ENCODE measurements around the gene ALAS2. TPM values are rescaled to one million over a fixed set of nuclear protein-coding genes. Genes with fewer than 3 reads are reported as not detected.
"Not testable (repeated sequence)": the region's sequence is repeated elsewhere in the genome, so short reads cannot be mapped to it uniquely, and the experiment has no call there.

ALAS2 gene
- total RNA-seq, 2 experiments from 2014 or later: not detected

DNA sequence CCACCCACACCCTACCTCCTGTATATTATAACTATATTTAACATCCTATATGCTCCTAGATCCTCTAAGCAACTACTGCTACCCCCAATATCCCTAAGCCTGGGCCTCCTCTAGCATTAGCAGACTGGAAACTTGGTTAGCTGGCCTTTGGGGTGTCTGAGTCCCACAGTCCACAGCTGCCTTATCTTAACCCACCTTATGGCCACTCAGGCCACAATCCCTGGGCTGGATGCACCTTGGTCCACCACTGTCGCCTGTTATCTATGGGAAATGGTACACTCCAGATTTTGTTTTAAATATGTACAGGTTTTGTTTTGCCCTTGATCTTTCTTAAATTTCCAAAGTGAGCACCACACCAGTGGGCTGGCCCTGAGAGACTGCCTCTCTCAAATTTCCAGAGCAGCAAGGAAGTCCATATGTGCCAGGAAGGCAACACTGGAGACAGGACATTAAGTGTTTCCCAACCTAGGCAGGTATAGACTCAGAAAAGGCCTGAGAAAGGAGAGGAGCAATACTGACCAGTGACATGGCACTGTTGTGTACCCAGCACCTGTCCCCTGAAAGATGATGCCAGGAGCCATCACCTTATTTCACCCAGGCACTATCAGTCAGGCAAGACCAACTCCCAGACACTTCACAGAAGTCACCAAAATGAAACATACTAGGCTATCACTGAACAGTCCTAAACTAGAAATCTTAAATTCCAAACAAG, 37.7 kb downstream of the ALAS2 start:
- H3K4me1 Mint-ChIP-seq: peaks cover 3% of the 10 kb centered on the region
- POLR2A ChIA-PET: no interaction called here
- no peak for DNase-seq

DNA sequence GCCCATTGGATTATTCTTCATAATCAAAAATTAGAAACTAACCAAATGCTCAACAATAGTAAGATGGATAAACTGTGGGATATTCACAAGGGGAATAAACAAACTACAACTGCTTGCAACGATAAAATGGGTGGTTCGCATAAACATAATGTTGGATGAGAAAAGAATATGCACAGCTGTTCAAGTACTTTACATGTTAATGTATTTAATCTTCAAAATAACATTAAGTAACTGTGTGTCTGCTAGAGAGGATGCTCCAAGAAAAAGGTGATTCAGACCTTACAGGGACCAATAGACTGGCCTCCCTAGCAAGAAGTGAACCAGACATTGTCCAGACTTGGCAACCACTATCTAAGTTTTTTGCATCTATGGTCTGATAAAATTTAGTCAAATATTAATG, 39.1 kb downstream of the ALAS2 start:
- POLR2A ChIA-PET: no interaction called here
- no peak overlapping the region for H3K4me3 Mint-ChIP-seq
- ATAC-seq (ENCODE audit: low read depth) (no peak), DNase-seq (no peak)
- no peaks in the 10 kb centered on the region for H3K9me3 Mint-ChIP-seq
- peaks cover 3% of the 10 kb centered on the region for H3K4me1 Mint-ChIP-seq
- no peaks in the 10 kb centered on the region for H3K36me3 Mint-ChIP-seq
- H3K27me3 Mint-ChIP-seq: no peaks in the 10 kb centered on the region
- no peak overlapping the region for H3K27ac Mint-ChIP-seq

More for the DNA sequence above, 37.7 kb downstream of the ALAS2 start:
- Mint-ChIP-seq H3K36me3 (no peaks in the 10 kb centered on the region), H3K27me3 (no peaks in the 10 kb centered on the region), H3K4me3 (no peak overlapping the region), H3K9me3 (no peaks in the 10 kb centered on the region), H3K27ac (no peak overlapping the region)
- no peak for ATAC-seq (ENCODE audit: low read depth)

DNA sequence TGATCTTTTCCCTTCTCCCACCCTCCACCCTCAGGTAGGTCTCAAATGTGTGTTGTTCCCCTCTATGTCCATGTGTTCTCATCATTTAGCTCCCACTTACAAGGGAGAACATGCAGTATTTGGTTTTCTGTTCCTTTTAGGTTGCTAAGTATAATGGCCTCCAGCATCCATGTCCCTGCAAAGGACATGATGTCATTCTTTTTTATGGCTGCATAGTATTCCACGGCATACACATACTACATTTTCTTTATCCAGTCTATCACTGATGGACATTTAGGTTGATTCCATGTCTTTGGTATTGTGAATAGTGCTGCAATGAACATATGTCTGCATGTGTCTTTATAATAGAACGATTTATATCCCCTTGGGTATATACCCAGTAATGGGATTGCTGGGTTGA, 47.5 kb downstream of the ALAS2 start:
- H3K4me3 Mint-ChIP-seq; H3K36me3 Mint-ChIP-seq; DNase-seq; H3K27ac Mint-ChIP-seq; H3K27me3 Mint-ChIP-seq; H3K4me1 Mint-ChIP-seq; H3K9me3 Mint-ChIP-seq; ATAC-seq (ENCODE audit: low read depth); POLR2A ChIA-PET: not testable (repeated sequence)

- DNase-seq (no peak), ATAC-seq (ENCODE audit: low read depth) (no peak)
- Mint-ChIP-seq H3K27ac (no peak overlapping the region), H3K4me3 (no peak overlapping the region), H3K9me3 (no peaks in the 10 kb centered on the region), H3K4me1 (no peaks in the 10 kb centered on the region), H3K36me3 (no peaks in the 10 kb centered on the region), H3K27me3 (no peaks in the 10 kb centered on the region)
- POLR2A ChIA-PET: no interaction called here
These were observed 50.4 kb downstream of the ALAS2 start for GRCh38 chrX:54980334-54980733.

GRCh38 chrX:54979432-54979831, 51.3 kb downstream of the ALAS2 start:
- Mint-ChIP-seq H3K36me3 (no peaks in the 10 kb centered on the region), H3K27ac (no peak overlapping the region), H3K9me3 (no peaks in the 10 kb centered on the region), H3K4me3 (no peak overlapping the region), H3K4me1 (no peaks in the 10 kb centered on the region), H3K27me3 (no peaks in the 10 kb centered on the region)
- no peak for ATAC-seq (ENCODE audit: low read depth)
- DNase-seq: no peak
- POLR2A ChIA-PET: no interaction called here

GRCh38 chrX:54978448-54978847, 52.3 kb downstream of the ALAS2 start:
- ATAC-seq (ENCODE audit: low read depth): no peak
- H3K9me3 Mint-ChIP-seq: no peaks in the 10 kb centered on the region
- H3K27ac Mint-ChIP-seq: no peak overlapping the region
- POLR2A ChIA-PET: no interaction called here
- H3K27me3 Mint-ChIP-seq: no peaks in the 10 kb centered on the region
- no peak for DNase-seq
- H3K36me3 Mint-ChIP-seq: no peaks in the 10 kb centered on the region
- H3K4me3 Mint-ChIP-seq: no peak overlapping the region
- H3K4me1 Mint-ChIP-seq: no peaks in the 10 kb centered on the region

DNA sequence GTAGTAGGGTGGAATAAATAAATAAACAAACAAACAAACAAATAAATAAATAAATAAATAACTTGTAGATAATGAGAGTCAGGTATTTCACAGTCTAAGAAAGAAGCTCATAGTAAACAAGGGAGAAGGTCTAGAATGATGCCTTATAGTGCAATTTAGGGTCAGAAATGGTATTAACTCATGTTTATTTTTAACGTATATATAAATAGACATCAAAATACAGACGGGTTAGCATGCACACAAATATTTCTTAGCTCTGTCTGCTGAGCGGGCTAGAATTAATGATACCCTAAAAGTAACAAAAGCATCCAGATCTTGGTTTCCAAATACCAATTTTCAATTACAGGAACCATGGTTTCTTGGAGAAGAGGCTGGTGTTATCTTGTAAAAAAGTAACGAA, 53.4 kb downstream of the ALAS2 start:
- no peaks in the 10 kb centered on the region for H3K9me3 Mint-ChIP-seq
- no peaks in the 10 kb centered on the region for H3K27me3 Mint-ChIP-seq
- H3K4me1 Mint-ChIP-seq: no peaks in the 10 kb centered on the region
- H3K36me3 Mint-ChIP-seq: no peaks in the 10 kb centered on the region
- no peak overlapping the region for H3K27ac Mint-ChIP-seq
- POLR2A ChIA-PET: no interaction called here
- H3K4me3 Mint-ChIP-seq: no peak overlapping the region
- no peak for ATAC-seq (ENCODE audit: low read depth)
- no peak for DNase-seq

- H3K27me3 Mint-ChIP-seq: no peaks in the 10 kb centered on the region
- H3K9me3 Mint-ChIP-seq: no peaks in the 10 kb centered on the region
- no peak for DNase-seq
- no peak overlapping the region for H3K27ac Mint-ChIP-seq
- peak overlapping the region; percentile 20 for H3K4me3 Mint-ChIP-seq
- H3K36me3 Mint-ChIP-seq: no peaks in the 10 kb centered on the region
- peaks cover 6% of the 10 kb centered on the region for H3K4me1 Mint-ChIP-seq
- POLR2A ChIA-PET: no interaction called here
- no peak for ATAC-seq (ENCODE audit: low read depth)
These were observed 65.8 kb downstream of the ALAS2 start for GRCh38 chrX:54964766-54965497.

DNA sequence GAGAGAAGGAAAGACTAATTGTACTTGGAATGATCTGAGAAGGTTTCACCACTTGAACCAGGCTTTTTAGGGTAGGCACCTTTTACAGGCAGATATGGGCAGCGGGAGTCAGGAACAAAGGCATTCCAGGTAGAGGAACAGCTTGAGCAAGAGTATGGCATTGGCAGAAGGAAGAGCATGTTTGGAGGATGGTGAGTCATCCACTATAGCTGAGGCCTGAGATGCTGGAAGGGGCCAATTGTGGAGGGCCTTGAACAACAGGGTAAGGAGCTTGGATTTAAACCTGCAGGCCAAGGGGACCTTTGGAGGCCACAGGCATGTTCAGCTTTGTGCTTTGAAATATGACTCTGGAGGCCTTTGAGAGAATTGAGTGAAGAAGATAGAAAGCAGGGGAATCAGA, 69.0 kb downstream of the ALAS2 start:
- no peak for DNase-seq
- peaks cover 6% of the 10 kb centered on the region for H3K4me1 Mint-ChIP-seq

More for the DNA sequence above, 69.0 kb downstream of the ALAS2 start:
- H3K4me3 Mint-ChIP-seq: no peak overlapping the region
- no peak overlapping the region for H3K27ac Mint-ChIP-seq
- POLR2A ChIA-PET: no interaction called here
- no peaks in the 10 kb centered on the region for H3K36me3 Mint-ChIP-seq
- no peak for ATAC-seq (ENCODE audit: low read depth)
- H3K27me3 Mint-ChIP-seq: no peaks in the 10 kb centered on the region
- no peaks in the 10 kb centered on the region for H3K9me3 Mint-ChIP-seq

Other genes starting within 250 kb of the ALAS2 start
- gene ITIH6, start 232.7 kb downstream of the ALAS2 start, total RNA-seq: not detected
- gene MAGED2, start 223.2 kb downstream of the ALAS2 start, total RNA-seq: 10 to 100 TPM; 76.6 to 77.3 TPM
- gene TRO, start 110.2 kb downstream of the ALAS2 start, total RNA-seq: 1 to 10 TPM; 3.6 to 3.9 TPM
- gene PFKFB1, start 36.8 kb downstream of the ALAS2 start, total RNA-seq: under 1 TPM; 0.44 to 0.65 TPM
- gene APEX2, start 30.6 kb downstream of the ALAS2 start, total RNA-seq: 10 to 100 TPM; 23.7 to 25.2 TPM
- gene PAGE2B, start 44.1 kb upstream of the ALAS2 start, total RNA-seq: 1 to 10 TPM in 1 of 2 experiments, under 1 TPM in 1; 0.77 to 1.9 TPM
- gene PAGE2, start 58.0 kb upstream of the ALAS2 start, total RNA-seq: not detected
- under 1 TPM; 0.83 to 0.85 TPM for gene PAGE5, start 189.4 kb upstream of the ALAS2 start, total RNA-seq
- not detected for gene PAGE3, start 233.9 kb upstream of the ALAS2 start, total RNA-seq

All from activated naive CD8-positive, alpha-beta T cell treated with anti-CD3 and anti-CD28 coated beads, Interleukin-2, amount 10 ng/mL, durations not matched to agents 7 days and 5 days (primary cell).